Panc1 (cell line): ENCODE results near the gene SIL1. TPM values are rescaled to one million over a fixed set of nuclear protein-coding genes. Genes with fewer than 3 reads are reported as not detected.

Source experiments
- ATAC-seq: fragments of 200-7000 bp; cut with Tn5 transposase; 2 replicates; pipeline ENCODE4 v1.9.1; 2020; ENCODE audit warnings: mild to moderate bottlenecking, moderate library complexity
- BruUV-seq: library from RNA; stranded (reverse); fragments of 400-500 nt; replicated peaks from 2 replicates; lab custom pipeline; 2021; lab: Mats Ljungman, UMichigan
- CTCF ChIA-PET: fragments of 300-600 bp; sonication (Branson Sonifier 250); formaldehyde crosslinking; loops from one replicate; lab custom pipeline; 2022; ENCODE audit warnings: antibody characterized with exemption; lab: Charles Lee
- POLR2A ChIA-PET: fragments of 300-600 bp; sonication (Branson Sonifier 250); formaldehyde crosslinking; loops from one replicate; lab custom pipeline; 2022; ENCODE audit warnings: antibody characterized with exemption; lab: Charles Lee
- DNase-seq: peaks from one replicate; pipeline ENCODE4 v3.0.0-alpha.2; 2010; ENCODE audit warnings: low read depth, low spot score
- H3K27ac ChIP-seq: 2 replicates; pipeline ENCODE4 v1.5.1; 2011; ENCODE audit warnings: mild to moderate bottlenecking, low read length, inconsistent platforms
- H3K27me3 ChIP-seq: fragments of 200-500 bp; sonication (Bioruptor generic); 2 replicates; pipeline ENCODE4 v1.6.0; 2014; ENCODE audit warnings: low read length, inconsistent platforms; ENCODE audit not compliant: control insufficient read depth, insufficient read depth
- H3K36me3 ChIP-seq: fragments of 200-500 bp; sonication (Bioruptor generic); 2 replicates; pipeline ENCODE4 v1.5.1; 2014; ENCODE audit warnings: inconsistent platforms, mild to moderate bottlenecking, low read length, moderate library complexity; ENCODE audit not compliant: control insufficient read depth, insufficient read depth
- H3K4me1 ChIP-seq: 2 replicates; pipeline ENCODE4 v1.5.1; 2011; ENCODE audit warnings: inconsistent platforms, mild to moderate bottlenecking, low read length, moderate library complexity; ENCODE audit not compliant: control insufficient read depth, insufficient read depth
- H3K4me3 ChIP-seq, 2 experiments: 2 replicates each; pipeline ENCODE4 v1.5.1; 2011 to 2012; ENCODE audit warnings: low read depth in 2 of 2, low read length in 2 of 2, mild to moderate bottlenecking in 2 of 2, inconsistent platforms in 1 of 2, moderate library complexity in 1 of 2
- H3K9me3 ChIP-seq: fragments of 200-500 bp; sonication (Bioruptor generic); 2 replicates; pipeline ENCODE4 v1.5.1; 2014; ENCODE audit warnings: low read depth, mild to moderate bottlenecking, inconsistent platforms, low read length, moderate library complexity; ENCODE audit not compliant: control insufficient read depth, insufficient read depth
- CTCF ChIP-seq: fragments of 450-650 bp; IDR thresholded peaks from 2 replicates; pipeline ENCODE4 v1.5.1; 2017; ENCODE audit warnings: mild to moderate bottlenecking
- POLR2AphosphoS5 ChIP-seq: IDR thresholded peaks from 2 replicates; pipeline ENCODE4 v1.6.1; 2012; ENCODE audit warnings: mild to moderate bottlenecking, low read depth, low read length, moderate library complexity
- SIN3A ChIP-seq: IDR thresholded peaks from 2 replicates; pipeline ENCODE4 v1.6.1; 2012; ENCODE audit warnings: low read depth, mild to moderate bottlenecking, low read length, moderate library complexity, borderline replicate concordance; ENCODE audit not compliant: insufficient read depth
- TCF7L2 ChIP-seq: IDR thresholded peaks from 2 replicates; pipeline ENCODE4 v1.6.1; 2011; ENCODE audit warnings: mild to moderate bottlenecking, low read depth, low read length, inconsistent platforms
- in situ Hi-C: cut with HindIII; loops from 2 replicates; pipeline ENCODE4 v1.10.0; 2016; ENCODE audit warnings: low sequenced_read_pairs, low pct_unique_long_range_greater_than_20kb
- intact Hi-C: fragments of 100-400 bp; cut with micrococcal nuclease; formaldehyde crosslinking; loops from one replicate; pipeline ENCODE4 v1.10.0; 2022; ENCODE audit not compliant: unreplicated experiment
- total RNA-seq: library from RNA; stranded (reverse); gene quantifications from one replicate; pipeline ENCODE4 v1.2.1, GENCODE V29; 2021; ENCODE audit not compliant: unreplicated experiment
- TF ChIP-seq, protein P1 (sequence below), 2 experiments: IDR thresholded peaks; 2 replicates each; pipeline ENCODE4 v1.6.1; 2011 to 2012; ENCODE audit warnings: low read depth in 2 of 2, control low read depth in 1 of 2, low read length in 1 of 2, mild to moderate bottlenecking in 1 of 2, moderate library complexity in 1 of 2; ENCODE audit not compliant: insufficient read depth in 1 of 2

Gene SIL1
- total RNA-seq, 1 experiment from 2014 or later = 35.4 TPM

- ChIA-PET CTCF (no interaction called here), POLR2A (interaction anchor here (0.6 kb wide), 1 partner anchor 78 kb away, joined by 3 read pairs; no protein-coding TSS in a partner anchor)
- Histone ChIP-seq H3K27me3 (no peaks in the 10 kb centered on the region), H3K4me3 (no peak overlapping the region), H3K4me1 (no peaks in the 10 kb centered on the region), H3K36me3 (no peaks in the 10 kb centered on the region), H3K9me3 (no peaks in the 10 kb centered on the region), H3K27ac (no peak overlapping the region)
- intact Hi-C loops = no loop called here
- TF ChIP-seq POLR2AphosphoS5 (no peak), SIN3A (no peak), CTCF (no peak), TCF7L2 (no peak)
- TF ChIP-seq, protein P1, sequence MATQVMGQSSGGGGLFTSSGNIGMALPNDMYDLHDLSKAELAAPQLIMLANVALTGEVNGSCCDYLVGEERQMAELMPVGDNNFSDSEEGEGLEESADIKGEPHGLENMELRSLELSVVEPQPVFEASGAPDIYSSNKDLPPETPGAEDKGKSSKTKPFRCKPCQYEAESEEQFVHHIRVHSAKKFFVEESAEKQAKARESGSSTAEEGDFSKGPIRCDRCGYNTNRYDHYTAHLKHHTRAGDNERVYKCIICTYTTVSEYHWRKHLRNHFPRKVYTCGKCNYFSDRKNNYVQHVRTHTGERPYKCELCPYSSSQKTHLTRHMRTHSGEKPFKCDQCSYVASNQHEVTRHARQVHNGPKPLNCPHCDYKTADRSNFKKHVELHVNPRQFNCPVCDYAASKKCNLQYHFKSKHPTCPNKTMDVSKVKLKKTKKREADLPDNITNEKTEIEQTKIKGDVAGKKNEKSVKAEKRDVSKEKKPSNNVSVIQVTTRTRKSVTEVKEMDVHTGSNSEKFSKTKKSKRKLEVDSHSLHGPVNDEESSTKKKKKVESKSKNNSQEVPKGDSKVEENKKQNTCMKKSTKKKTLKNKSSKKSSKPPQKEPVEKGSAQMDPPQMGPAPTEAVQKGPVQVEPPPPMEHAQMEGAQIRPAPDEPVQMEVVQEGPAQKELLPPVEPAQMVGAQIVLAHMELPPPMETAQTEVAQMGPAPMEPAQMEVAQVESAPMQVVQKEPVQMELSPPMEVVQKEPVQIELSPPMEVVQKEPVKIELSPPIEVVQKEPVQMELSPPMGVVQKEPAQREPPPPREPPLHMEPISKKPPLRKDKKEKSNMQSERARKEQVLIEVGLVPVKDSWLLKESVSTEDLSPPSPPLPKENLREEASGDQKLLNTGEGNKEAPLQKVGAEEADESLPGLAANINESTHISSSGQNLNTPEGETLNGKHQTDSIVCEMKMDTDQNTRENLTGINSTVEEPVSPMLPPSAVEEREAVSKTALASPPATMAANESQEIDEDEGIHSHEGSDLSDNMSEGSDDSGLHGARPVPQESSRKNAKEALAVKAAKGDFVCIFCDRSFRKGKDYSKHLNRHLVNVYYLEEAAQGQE (IDR thresholded peaks at IDR 0.05; ENCODE audit: insufficient read depth in 1 of 2, low read depth in 2 of 2, low read length in 1 of 2) = no peak
- no TSS peak for BruUV-seq
- in situ Hi-C loops = no loop called here
- DNase-seq = no peak
- ATAC-seq = no peak
Measured at GRCh38 chr5:139226131-139226530, 28.0 kb upstream of the SIL1 start.

DNA sequence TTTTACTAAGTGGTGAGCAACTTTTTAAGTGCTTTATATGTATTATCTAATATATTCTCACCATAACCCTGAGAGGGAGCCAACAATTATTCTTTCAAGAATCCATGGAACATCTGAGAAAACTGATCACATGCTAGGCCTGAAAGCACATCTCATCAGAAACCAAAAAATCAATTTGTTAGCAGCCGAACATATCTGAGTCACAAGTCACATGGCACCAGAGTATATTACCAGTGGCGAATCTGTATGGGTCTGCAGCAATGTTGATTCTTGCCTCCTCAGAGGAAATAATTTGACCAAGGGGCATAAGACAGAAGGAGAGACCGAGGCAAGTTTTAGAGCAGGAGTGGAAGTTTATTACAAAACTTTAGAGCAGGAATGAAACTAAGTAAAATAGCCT lies 25.3 kb upstream of the SIL1 start:
- H3K36me3 ChIP-seq = no peaks in the 10 kb centered on the region
- TF ChIP-seq TCF7L2 = no peak
- no peak for TF ChIP-seq POLR2AphosphoS5
- no peak for TF ChIP-seq CTCF
- no peak for TF ChIP-seq SIN3A
- TF ChIP-seq, protein P1 (IDR thresholded peaks at IDR 0.05; ENCODE audit: insufficient read depth in 1 of 2, low read depth in 2 of 2, low read length in 1 of 2) = no peak
- H3K4me3 ChIP-seq = no peak overlapping the region
- H3K27ac ChIP-seq = no peak overlapping the region
- no peaks in the 10 kb centered on the region for H3K27me3 ChIP-seq
- H3K9me3 ChIP-seq = no peaks in the 10 kb centered on the region
- ATAC-seq = no peak
- CTCF ChIA-PET = no interaction called here
- H3K4me1 ChIP-seq = no peaks in the 10 kb centered on the region
- DNase-seq = no peak
- POLR2A ChIA-PET = interaction anchor here (1.4 kb wide), 1 partner anchor 23 kb away, joined by 3 read pairs; no protein-coding TSS in a partner anchor
- intact Hi-C loops = no loop called here
- in situ Hi-C loops = no loop called here
- BruUV-seq = no TSS peak
